Measurements from ENCODE around the gene CDRT4. TPM values are rescaled to one million over a fixed set of nuclear protein-coding genes. Genes with fewer than 3 reads are reported as not detected.

Gene CDRT4
- total and polyA plus RNA-seq, 10 of the 15 experiments (the other 5 are each of a cell fraction or from before 2014, with no cell fraction given): 0.11 to 1.3 (median 0.51) TPM; not detected in 3

- Histone ChIP-seq H3K27me3 (replicated peaks in 1 of 2; ENCODE audit: control insufficient read depth in 2 of 2, insufficient read depth in 2 of 2, low read length in 1 of 2) (no peaks in the 10 kb centered on the region), H3K79me2 (ENCODE audit: control insufficient read depth, insufficient read depth, low read length) (no peaks in the 10 kb centered on the region), H2AFZ (ENCODE audit: control insufficient read depth, low read depth, low read length) (no peak overlapping the region), H3K9me3 (replicated peaks; ENCODE audit: control insufficient read depth, insufficient read depth, low read length) (no peaks in the 10 kb centered on the region), H3K4me2 (ENCODE audit: control insufficient read depth, insufficient read depth) (no peak overlapping the region), H4K20me1 (ENCODE audit: control insufficient read depth, insufficient read depth) (no peaks in the 10 kb centered on the region), H3K36me3 (ENCODE audit: control insufficient read depth in 2 of 2, insufficient read depth in 2 of 2, low read length in 1 of 2) (no peaks in the 10 kb centered on the region), H3K27ac (ENCODE audit: control insufficient read depth, insufficient read depth) (no peak overlapping the region), H3K9ac (ENCODE audit: control insufficient read depth, insufficient read depth, low read length) (no peak overlapping the region), H3K4me1 (ENCODE audit: control insufficient read depth, insufficient read depth, low read length) (no peaks in the 10 kb centered on the region), H3K4me3 (no peak overlapping the region)
- POLR2A ChIA-PET: no interaction called here
- SMC1A ChIA-PET (ENCODE audit: uncharacterized antibody, unreplicated experiment): no interaction called here
- TF ChIP-seq CBX3 (IDR thresholded peaks at IDR 0.05; ENCODE audit: borderline replicate concordance, low read depth) (no peak), SMAD5 (IDR thresholded peaks at IDR 0.05; ENCODE audit: low read depth) (no peak), TCF12 (IDR thresholded peaks at IDR 0.05; ENCODE audit: low read depth, low read length) (no peak), HDGF (IDR thresholded peaks at IDR 0.05) (no peak), EZH2 (IDR thresholded peaks at IDR 0.05; ENCODE audit: borderline replicate concordance, control insufficient read depth, low read depth, low read length) (no peak), CBFB (IDR thresholded peaks at IDR 0.05; ENCODE audit: low read depth) (no peak)
- ATAC-seq (no peak), DNase-seq (ENCODE audit: low read depth, low spot score) (no peak), FAIRE-seq (no peak)
- no TSS peak for BruUV-seq (replicated peaks)
- CTCF ChIA-PET: interaction anchor here (1.2 kb wide), 1 partner anchor 47 kb away, joined by 4 read pairs; no protein-coding TSS in a partner anchor
- RAD21 ChIA-PET (ENCODE audit: unreplicated experiment): no interaction called here
- intact Hi-C loops (cut with micrococcal nuclease; ENCODE audit: unreplicated experiment) (no loop called here), in situ Hi-C loops (cut with MboI) (no loop called here)
- WGBS (ENCODE audit: insufficient coverage, insufficient replicate concordance, low lambda C conversion rate, missing lambda C conversion rate): 20% methylated on average over 5 of the region's 5 CpGs
These were observed 13.1 kb downstream of the CDRT4 start for GRCh38 chr17:15454346-15454745.

- DNase-seq (ENCODE audit: low read depth, low spot score): no peak
- no peak for TF ChIP-seq ATF2 (IDR thresholded peaks at IDR 0.05; ENCODE audit: low read length)
- TF ChIP-seq POLR2AphosphoS2 (IDR thresholded peaks at IDR 0.05; ENCODE audit: low read depth, low read length): no peak
- TF ChIP-seq ZNF24 (IDR thresholded peaks at IDR 0.05): no peak
- no peak for TF ChIP-seq CBFB (IDR thresholded peaks at IDR 0.05; ENCODE audit: low read depth)
- Histone ChIP-seq H3K79me2 (ENCODE audit: control insufficient read depth, insufficient read depth, low read length) (no peaks in the 10 kb centered on the region), H2AFZ (ENCODE audit: control insufficient read depth, low read depth, low read length) (no peak overlapping the region), H3K4me3 (no peak overlapping the region), H3K4me1 (ENCODE audit: control insufficient read depth, insufficient read depth, low read length) (no peaks in the 10 kb centered on the region), H3K9me3 (replicated peaks; ENCODE audit: control insufficient read depth, insufficient read depth, low read length) (no peaks in the 10 kb centered on the region), H3K9ac (ENCODE audit: control insufficient read depth, insufficient read depth, low read length) (no peak overlapping the region), H3K36me3 (ENCODE audit: control insufficient read depth in 2 of 2, insufficient read depth in 2 of 2, low read length in 1 of 2) (no peaks in the 10 kb centered on the region), H3K27ac (ENCODE audit: control insufficient read depth, insufficient read depth) (no peak overlapping the region), H4K20me1 (ENCODE audit: control insufficient read depth, insufficient read depth) (no peaks in the 10 kb centered on the region), H3K27me3 (replicated peaks in 1 of 2; ENCODE audit: control insufficient read depth in 2 of 2, insufficient read depth in 2 of 2, low read length in 1 of 2) (no peaks in the 10 kb centered on the region), H3K4me2 (ENCODE audit: control insufficient read depth, insufficient read depth) (no peak overlapping the region)
- ChIA-PET CTCF (no interaction called here), SMC1A (ENCODE audit: uncharacterized antibody, unreplicated experiment) (no interaction called here), RAD21 (ENCODE audit: unreplicated experiment) (no interaction called here), POLR2A (no interaction called here)
- WGBS (ENCODE audit: insufficient coverage, insufficient replicate concordance, low lambda C conversion rate, missing lambda C conversion rate): 27% methylated on average over 3 of the region's 3 CpGs
- no peak for FAIRE-seq
- BruUV-seq (replicated peaks): no TSS peak
- no peak for ATAC-seq
- in situ Hi-C loops (cut with MboI): no loop called here
- intact Hi-C loops (cut with micrococcal nuclease; ENCODE audit: unreplicated experiment): no loop called here
These were observed 13.6 kb downstream of the CDRT4 start for GRCh38 chr17:15453782-15454181.
